OCI-LY7 (cell line): ENCODE measurements around the gene CNTN5.

Experiments
- EZH2phosphoT487 ChIP-seq: fragments of 200-600 bp; sonication (generic); IDR thresholded peaks from 2 replicates; pipeline ENCODE4 v1.6.1; 2018; ENCODE audit warnings: low read depth, borderline replicate concordance, mild to moderate bottlenecking, mixed run types, antibody characterized with exemption, low read length, moderate library complexity, mixed read lengths
- TF ChIP-seq, protein P1 (sequence below): fragments of 200-600 bp; sonication (generic); conservative IDR thresholded peaks from 2 replicates; pipeline ENCODE4 v1.5.1; 2014; ENCODE audit warnings: mild to moderate bottlenecking, antibody characterized with exemption, low read length, moderate library complexity, mixed read lengths

DNA sequence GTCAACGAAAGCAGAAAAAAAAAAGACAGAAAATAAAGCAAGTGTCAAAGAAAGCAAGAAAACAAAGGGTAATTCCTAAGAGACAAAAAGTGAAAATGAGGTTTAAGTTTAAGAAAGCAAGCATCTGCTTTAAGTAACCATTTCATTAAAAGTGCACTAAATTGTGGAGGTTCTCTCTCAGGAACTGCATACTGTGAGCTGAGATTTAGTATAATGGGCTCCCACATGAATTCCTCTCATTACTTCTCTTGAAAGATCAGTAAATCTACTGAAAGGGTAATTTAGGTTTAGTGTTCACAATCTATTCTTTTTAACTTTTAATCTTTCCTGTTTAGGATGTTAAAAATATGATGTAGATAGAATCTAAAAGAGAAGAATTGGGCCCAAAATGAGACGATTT lies 1201.0 kb downstream of the CNTN5 start:
- TF ChIP-seq, protein P1, sequence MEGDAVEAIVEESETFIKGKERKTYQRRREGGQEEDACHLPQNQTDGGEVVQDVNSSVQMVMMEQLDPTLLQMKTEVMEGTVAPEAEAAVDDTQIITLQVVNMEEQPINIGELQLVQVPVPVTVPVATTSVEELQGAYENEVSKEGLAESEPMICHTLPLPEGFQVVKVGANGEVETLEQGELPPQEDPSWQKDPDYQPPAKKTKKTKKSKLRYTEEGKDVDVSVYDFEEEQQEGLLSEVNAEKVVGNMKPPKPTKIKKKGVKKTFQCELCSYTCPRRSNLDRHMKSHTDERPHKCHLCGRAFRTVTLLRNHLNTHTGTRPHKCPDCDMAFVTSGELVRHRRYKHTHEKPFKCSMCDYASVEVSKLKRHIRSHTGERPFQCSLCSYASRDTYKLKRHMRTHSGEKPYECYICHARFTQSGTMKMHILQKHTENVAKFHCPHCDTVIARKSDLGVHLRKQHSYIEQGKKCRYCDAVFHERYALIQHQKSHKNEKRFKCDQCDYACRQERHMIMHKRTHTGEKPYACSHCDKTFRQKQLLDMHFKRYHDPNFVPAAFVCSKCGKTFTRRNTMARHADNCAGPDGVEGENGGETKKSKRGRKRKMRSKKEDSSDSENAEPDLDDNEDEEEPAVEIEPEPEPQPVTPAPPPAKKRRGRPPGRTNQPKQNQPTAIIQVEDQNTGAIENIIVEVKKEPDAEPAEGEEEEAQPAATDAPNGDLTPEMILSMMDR, result no peak
- no peak for TF ChIP-seq EZH2phosphoT487
